H1 (cell line): ENCODE data around the gene NUP210. TPM values are rescaled to one million over a fixed set of nuclear protein-coding genes. Genes with fewer than 3 reads are reported as not detected.
"Not testable (repeated sequence)": the region's sequence is repeated elsewhere in the genome, so short reads cannot be mapped to it uniquely, and the experiment has no call there.

Source experiments
- CTCF ChIA-PET: fragments of 300-600 bp; sonication (Branson Sonifier 250); formaldehyde crosslinking; loops from one replicate; lab custom pipeline; 2021; ENCODE audit not compliant: partially characterized antibody; lab: Charles Lee
- POLR2A ChIA-PET: fragments of 300-600 bp; sonication (Branson Sonifier 250); formaldehyde crosslinking; loops from one replicate; lab custom pipeline; 2021; ENCODE audit warnings: inconsistent platforms; ENCODE audit not compliant: partially characterized antibody; lab: Charles Lee
- DNase-seq, 2 experiments: peaks; one replicate each; pipeline versions ENCODE4 v3.0.0 to v3.0.0-alpha.2; 2010 to 2022; ENCODE audit warnings: low spot score in 2 of 2, low read depth in 1 of 2, mixed read lengths in 1 of 2
- FAIRE-seq: peaks from 2 replicates; lab custom pipeline; 2011; peaks lifted over from hg19 to GRCh38; lab: Jason Lieb, UNC
- H2AFZ ChIP-seq: 2 replicates; pipeline ENCODE4 v1.8.1; 2012; ENCODE audit warnings: low read length, inconsistent platforms
- H2AK5ac ChIP-seq: 2 replicates; pipeline ENCODE4 v1.6.1; 2013; ENCODE audit warnings: low read depth, low read length
- H2BK120ac ChIP-seq: replicated peaks from 2 replicates; pipeline ENCODE3; 2013; ENCODE audit warnings: low read depth, low read length, inconsistent platforms
- H2BK12ac ChIP-seq: 2 replicates; pipeline ENCODE4 v1.6.1; 2013; ENCODE audit warnings: low read depth, low read length
- H2BK15ac ChIP-seq: 2 replicates; pipeline ENCODE4 v1.6.1; 2013; ENCODE audit warnings: low read length
- H2BK20ac ChIP-seq: 2 replicates; pipeline ENCODE4 v1.6.1; 2013; ENCODE audit warnings: low read length
- H2BK5ac ChIP-seq: 2 replicates; pipeline ENCODE4 v1.6.1; 2013; ENCODE audit warnings: low read depth, low read length
- H3K14ac ChIP-seq: 2 replicates; pipeline ENCODE4 v1.6.1; 2013; ENCODE audit warnings: inconsistent platforms; ENCODE audit not compliant: insufficient read length
- H3K18ac ChIP-seq: 2 replicates; pipeline ENCODE4 v1.6.1; 2013; ENCODE audit warnings: low read length; ENCODE audit errors: extremely low read depth
- H3K23ac ChIP-seq: 2 replicates; pipeline ENCODE4 v1.6.1; 2013; ENCODE audit warnings: inconsistent platforms; ENCODE audit not compliant: insufficient read length
- H3K23me2 ChIP-seq: 2 replicates; pipeline ENCODE4 v1.6.1; 2013; ENCODE audit warnings: low read depth, low read length
- H3K27ac ChIP-seq: 2 replicates; pipeline ENCODE4 v1.6.1; 2011; ENCODE audit warnings: low read depth, low read length, inconsistent platforms
- H3K27me3 ChIP-seq, 4 experiments: replicated peaks in 1 of 4; 1 replicate in 1 of 4; 2 replicates in 3 of 4; pipeline versions ENCODE4 v1.6.1 to v1.8.1; 2011 to 2013; ENCODE audit warnings: low read length in 3 of 4, mild to moderate bottlenecking in 3 of 4, inconsistent platforms in 2 of 4, mixed read lengths in 2 of 4, moderate library complexity in 1 of 4; ENCODE audit not compliant: control insufficient read depth in 3 of 4, insufficient read depth in 3 of 4; ENCODE audit errors: extremely low read depth in 1 of 4
- H3K36me3 ChIP-seq, 4 experiments: 2 replicates each; pipeline versions ENCODE4 v1.6.1 to v1.8.1; 2011 to 2013; ENCODE audit warnings: mild to moderate bottlenecking in 4 of 4, low read length in 3 of 4, moderate library complexity in 2 of 4, control low read depth in 1 of 4, inconsistent platforms in 1 of 4; ENCODE audit not compliant: insufficient read depth in 4 of 4, control insufficient read depth in 2 of 4
- H3K4ac ChIP-seq: replicated peaks from 2 replicates; pipeline ENCODE3; 2013; ENCODE audit warnings: low read length, low read depth, mixed read lengths, inconsistent platforms; ENCODE audit not compliant: insufficient read length
- H3K4me1 ChIP-seq, 4 experiments: replicated peaks in 1 of 4; 1 replicate in 1 of 4; 2 replicates in 3 of 4; pipeline versions ENCODE4 v1.6.1 to v1.8.1; 2011 to 2013; ENCODE audit warnings: low read length in 3 of 4, inconsistent platforms in 2 of 4, mixed read lengths in 1 of 4; ENCODE audit not compliant: insufficient read depth in 4 of 4, control insufficient read depth in 3 of 4
- H3K4me2 ChIP-seq, 2 experiments: 2 replicates each; pipeline versions ENCODE4 v1.6.1 to v1.8.1; 2011 to 2013; ENCODE audit warnings: low read depth in 2 of 2, low read length in 2 of 2, control low read depth in 1 of 2, inconsistent platforms in 1 of 2, mild to moderate bottlenecking in 1 of 2; ENCODE audit not compliant: insufficient read depth in 1 of 2
- H3K4me3 ChIP-seq, 4 experiments: fragments of 200-600, 300-600 bp in 1 of 4; sonication (generic), shearing (Covaris generic), sonication (Bioruptor Twin) in 1 of 4; 2 replicates each; pipeline versions ENCODE4 v1.5.1 to v1.8.1; 2011 to 2016; ENCODE audit warnings: low read length in 4 of 4, low read depth in 3 of 4, control low read depth in 2 of 4, inconsistent platforms in 2 of 4, mild to moderate bottlenecking in 2 of 4, mixed read lengths in 1 of 4, moderate library complexity in 1 of 4; ENCODE audit not compliant: insufficient read depth in 2 of 4; ENCODE audit errors: extremely low read depth in 1 of 4
- H3K56ac ChIP-seq: replicated peaks from 2 replicates; pipeline ENCODE3; 2013; ENCODE audit warnings: low read depth, mild to moderate bottlenecking, mixed read lengths, low read length, inconsistent platforms; ENCODE audit not compliant: insufficient read length
- H3K79me1 ChIP-seq: 2 replicates; pipeline ENCODE4 v1.6.1; 2013; ENCODE audit warnings: low read depth, low read length, control low read depth
- H3K79me2 ChIP-seq, 2 experiments: 2 replicates each; pipeline versions ENCODE4 v1.6.1 to v1.8.1; 2012 to 2013; ENCODE audit warnings: low read length in 2 of 2, mild to moderate bottlenecking in 2 of 2, inconsistent platforms in 1 of 2; ENCODE audit not compliant: insufficient read depth in 2 of 2, control insufficient read depth in 1 of 2
- H3K9ac ChIP-seq, 4 experiments: replicated peaks in 1 of 4; 1 replicate in 1 of 4; 2 replicates in 3 of 4; pipeline versions ENCODE4 v1.6.1 to v1.8.1; 2011 to 2013; ENCODE audit warnings: low read depth in 3 of 4, low read length in 3 of 4, control low read depth in 2 of 4, mild to moderate bottlenecking in 2 of 4, moderate library complexity in 2 of 4, inconsistent platforms in 1 of 4; ENCODE audit errors: extremely low read depth in 1 of 4
- H3K9me3 ChIP-seq, 2 experiments: 2 replicates each; pipeline versions ENCODE4 v1.6.1 to v1.8.1; 2012 to 2013; ENCODE audit warnings: mild to moderate bottlenecking in 2 of 2, moderate library complexity in 2 of 2, control low read depth in 1 of 2, inconsistent platforms in 1 of 2, low read depth in 1 of 2, low read length in 1 of 2, mixed read lengths in 1 of 2; ENCODE audit not compliant: insufficient read depth in 2 of 2
- H4K20me1 ChIP-seq, 2 experiments: replicated peaks in 1 of 2; 2 replicates each; pipeline versions ENCODE3 to v1.8.1; 2011 to 2013; ENCODE audit warnings: inconsistent platforms in 2 of 2, low read length in 2 of 2, mild to moderate bottlenecking in 1 of 2; ENCODE audit not compliant: insufficient read depth in 2 of 2, control insufficient read depth in 1 of 2
- H4K5ac ChIP-seq: 2 replicates; pipeline ENCODE4 v1.6.1; 2013; ENCODE audit warnings: low read length, low read depth, mixed read lengths, inconsistent platforms; ENCODE audit not compliant: insufficient read length
- H4K8ac ChIP-seq: 2 replicates; pipeline ENCODE4 v1.8.0; 2013; ENCODE audit warnings: mild to moderate bottlenecking, moderate library complexity, low read length, inconsistent platforms; ENCODE audit not compliant: insufficient read depth; ENCODE audit errors: extremely low read depth
- H4K91ac ChIP-seq: replicated peaks from 2 replicates; pipeline ENCODE3; 2013; ENCODE audit warnings: low read length, mixed read lengths, inconsistent platforms; ENCODE audit not compliant: insufficient read length
- WGBS, 2 experiments: shearing (Covaris generic) in 1 of 2; methylation state at CpG; one replicate each; pipeline versions ENCODE4 v1.1.6 to v1.1.7; 2013 to 2015; ENCODE audit warnings: low lambda C conversion rate in 2 of 2, mixed read lengths in 2 of 2, inconsistent platforms in 1 of 2, low coverage in 1 of 2, missing lambda C conversion rate in 1 of 2; ENCODE audit not compliant: insufficient replicate concordance in 2 of 2, insufficient coverage in 1 of 2, insufficient read length in 1 of 2; ENCODE audit errors: extremely low coverage in 1 of 2, missing lambda C conversion rate in 1 of 2; 5-methylcytosine and 5-hydroxymethylcytosine counted together
- polyA plus RNA-seq, 7 experiments: library from polyadenylated mRNA; depleted of rRNA in 3 of 7; stranded (reverse) in 5 of 7; unstranded in 2 of 7; fragments of >200 nt in 5 of 7; fragments of 200-250 nt in 2 of 7; gene quantifications; 1 replicate in 5 of 7; 2 replicates in 1 of 7; 4 replicates in 1 of 7; pipeline versions ENCODE4 v1.2.1 to v1.2.3, GENCODE V29; 2011 to 2013; ENCODE audit warnings: missing spikeins in 2 of 7, mixed read lengths in 2 of 7
- total RNA-seq: library from RNA; stranded (reverse); fragmentation: NEBNext Ultra II Directional; extraction: Animal tissue kit (Norgen Biotek cat#: 25700); gene quantifications from 2 replicates; pipeline ENCODE4 v1.2.1, GENCODE V29; 2021

Gene NUP210
- total and polyA plus RNA-seq, 2 of the 8 experiments (the other 6 are each of a cell fraction or from before 2014, with no cell fraction given), result 51.0 to 53.7 TPM

GRCh38 chr3:13442882-13443281 lies 22.8 kb upstream of the NUP210 start:
- H3K9me3 ChIP-seq, H2BK5ac ChIP-seq, H3K4ac ChIP-seq, H3K79me1 ChIP-seq, H2AFZ ChIP-seq, H3K14ac ChIP-seq, H3K4me3 ChIP-seq, H3K4me2 ChIP-seq, FAIRE-seq, H3K23me2 ChIP-seq, H3K27me3 ChIP-seq, H3K36me3 ChIP-seq, H2BK120ac ChIP-seq, H3K23ac ChIP-seq, H4K91ac ChIP-seq, H3K56ac ChIP-seq, H3K9ac ChIP-seq, POLR2A ChIA-PET, H2BK20ac ChIP-seq, H4K5ac ChIP-seq, H4K20me1 ChIP-seq, H3K4me1 ChIP-seq, DNase-seq, H4K8ac ChIP-seq, H3K79me2 ChIP-seq, H3K18ac ChIP-seq, H2AK5ac ChIP-seq, H2BK12ac ChIP-seq, H3K27ac ChIP-seq, H2BK15ac ChIP-seq: not testable (repeated sequence)
- CTCF ChIA-PET, result interaction anchor here (1.0 kb wide), 1 partner anchor 38 kb away, joined by 3 read pairs; no protein-coding TSS in a partner anchor
- WGBS, 2 experiments, result 82% methylated on average over 2 of the region's 2 CpGs; no CpG with 5 or more reads in 1 of the 2 experiments
